H1 (cell line): ENCODE results near the gene SHQ1. TPM values are rescaled to one million over a fixed set of nuclear protein-coding genes. Genes with fewer than 3 reads are reported as not detected.
A peak's percentile ranks its signal among the peaks of the same experiment; 100 is the strongest.

Experiments used
- CTCF ChIA-PET: fragments of 300-600 bp; sonication (Branson Sonifier 250); formaldehyde crosslinking; loops from one replicate; lab custom pipeline; 2021; ENCODE audit not compliant: partially characterized antibody; lab: Charles Lee
- POLR2A ChIA-PET: fragments of 300-600 bp; sonication (Branson Sonifier 250); formaldehyde crosslinking; loops from one replicate; lab custom pipeline; 2021; ENCODE audit warnings: inconsistent platforms; ENCODE audit not compliant: partially characterized antibody; lab: Charles Lee
- DNase-seq, 2 experiments: peaks; one replicate each; pipeline versions ENCODE4 v3.0.0 to v3.0.0-alpha.2; 2010 to 2022; ENCODE audit warnings: low spot score in 2 of 2, low read depth in 1 of 2, mixed read lengths in 1 of 2
- FAIRE-seq: peaks from 2 replicates; lab custom pipeline; 2011; peaks lifted over from hg19 to GRCh38; lab: Jason Lieb, UNC
- H2AFZ ChIP-seq: 2 replicates; pipeline ENCODE4 v1.8.1; 2012; ENCODE audit warnings: low read length, inconsistent platforms
- H2AK5ac ChIP-seq: 2 replicates; pipeline ENCODE4 v1.6.1; 2013; ENCODE audit warnings: low read depth, low read length
- H2BK120ac ChIP-seq: replicated peaks from 2 replicates; pipeline ENCODE3; 2013; ENCODE audit warnings: low read depth, low read length, inconsistent platforms
- H2BK12ac ChIP-seq: 2 replicates; pipeline ENCODE4 v1.6.1; 2013; ENCODE audit warnings: low read depth, low read length
- H2BK15ac ChIP-seq: 2 replicates; pipeline ENCODE4 v1.6.1; 2013; ENCODE audit warnings: low read length
- H2BK20ac ChIP-seq: 2 replicates; pipeline ENCODE4 v1.6.1; 2013; ENCODE audit warnings: low read length
- H2BK5ac ChIP-seq: 2 replicates; pipeline ENCODE4 v1.6.1; 2013; ENCODE audit warnings: low read depth, low read length
- H3K14ac ChIP-seq: 2 replicates; pipeline ENCODE4 v1.6.1; 2013; ENCODE audit warnings: inconsistent platforms; ENCODE audit not compliant: insufficient read length
- H3K18ac ChIP-seq: 2 replicates; pipeline ENCODE4 v1.6.1; 2013; ENCODE audit warnings: low read length; ENCODE audit errors: extremely low read depth
- H3K23ac ChIP-seq: 2 replicates; pipeline ENCODE4 v1.6.1; 2013; ENCODE audit warnings: inconsistent platforms; ENCODE audit not compliant: insufficient read length
- H3K23me2 ChIP-seq: 2 replicates; pipeline ENCODE4 v1.6.1; 2013; ENCODE audit warnings: low read depth, low read length
- H3K27ac ChIP-seq: 2 replicates; pipeline ENCODE4 v1.6.1; 2011; ENCODE audit warnings: low read depth, low read length, inconsistent platforms
- H3K27me3 ChIP-seq, 4 experiments: replicated peaks in 1 of 4; 1 replicate in 1 of 4; 2 replicates in 3 of 4; pipeline versions ENCODE4 v1.6.1 to v1.8.1; 2011 to 2013; ENCODE audit warnings: low read length in 3 of 4, mild to moderate bottlenecking in 3 of 4, inconsistent platforms in 2 of 4, mixed read lengths in 2 of 4, moderate library complexity in 1 of 4; ENCODE audit not compliant: control insufficient read depth in 3 of 4, insufficient read depth in 3 of 4; ENCODE audit errors: extremely low read depth in 1 of 4
- H3K36me3 ChIP-seq, 4 experiments: 2 replicates each; pipeline versions ENCODE4 v1.6.1 to v1.8.1; 2011 to 2013; ENCODE audit warnings: mild to moderate bottlenecking in 4 of 4, low read length in 3 of 4, moderate library complexity in 2 of 4, control low read depth in 1 of 4, inconsistent platforms in 1 of 4; ENCODE audit not compliant: insufficient read depth in 4 of 4, control insufficient read depth in 2 of 4
- H3K4ac ChIP-seq: replicated peaks from 2 replicates; pipeline ENCODE3; 2013; ENCODE audit warnings: low read length, low read depth, mixed read lengths, inconsistent platforms; ENCODE audit not compliant: insufficient read length
- H3K4me1 ChIP-seq, 4 experiments: replicated peaks in 1 of 4; 1 replicate in 1 of 4; 2 replicates in 3 of 4; pipeline versions ENCODE4 v1.6.1 to v1.8.1; 2011 to 2013; ENCODE audit warnings: low read length in 3 of 4, inconsistent platforms in 2 of 4, mixed read lengths in 1 of 4; ENCODE audit not compliant: insufficient read depth in 4 of 4, control insufficient read depth in 3 of 4
- H3K4me2 ChIP-seq, 2 experiments: 2 replicates each; pipeline versions ENCODE4 v1.6.1 to v1.8.1; 2011 to 2013; ENCODE audit warnings: low read depth in 2 of 2, low read length in 2 of 2, control low read depth in 1 of 2, inconsistent platforms in 1 of 2, mild to moderate bottlenecking in 1 of 2; ENCODE audit not compliant: insufficient read depth in 1 of 2
- H3K4me3 ChIP-seq, 4 experiments: fragments of 200-600, 300-600 bp in 1 of 4; sonication (generic), shearing (Covaris generic), sonication (Bioruptor Twin) in 1 of 4; 2 replicates each; pipeline versions ENCODE4 v1.5.1 to v1.8.1; 2011 to 2016; ENCODE audit warnings: low read length in 4 of 4, low read depth in 3 of 4, control low read depth in 2 of 4, inconsistent platforms in 2 of 4, mild to moderate bottlenecking in 2 of 4, mixed read lengths in 1 of 4, moderate library complexity in 1 of 4; ENCODE audit not compliant: insufficient read depth in 2 of 4; ENCODE audit errors: extremely low read depth in 1 of 4
- H3K56ac ChIP-seq: replicated peaks from 2 replicates; pipeline ENCODE3; 2013; ENCODE audit warnings: low read depth, mild to moderate bottlenecking, mixed read lengths, low read length, inconsistent platforms; ENCODE audit not compliant: insufficient read length
- H3K79me1 ChIP-seq: 2 replicates; pipeline ENCODE4 v1.6.1; 2013; ENCODE audit warnings: low read depth, low read length, control low read depth
- H3K79me2 ChIP-seq, 2 experiments: 2 replicates each; pipeline versions ENCODE4 v1.6.1 to v1.8.1; 2012 to 2013; ENCODE audit warnings: low read length in 2 of 2, mild to moderate bottlenecking in 2 of 2, inconsistent platforms in 1 of 2; ENCODE audit not compliant: insufficient read depth in 2 of 2, control insufficient read depth in 1 of 2
- H3K9ac ChIP-seq, 4 experiments: replicated peaks in 1 of 4; 1 replicate in 1 of 4; 2 replicates in 3 of 4; pipeline versions ENCODE4 v1.6.1 to v1.8.1; 2011 to 2013; ENCODE audit warnings: low read depth in 3 of 4, low read length in 3 of 4, control low read depth in 2 of 4, mild to moderate bottlenecking in 2 of 4, moderate library complexity in 2 of 4, inconsistent platforms in 1 of 4; ENCODE audit errors: extremely low read depth in 1 of 4
- H3K9me3 ChIP-seq, 2 experiments: 2 replicates each; pipeline versions ENCODE4 v1.6.1 to v1.8.1; 2012 to 2013; ENCODE audit warnings: mild to moderate bottlenecking in 2 of 2, moderate library complexity in 2 of 2, control low read depth in 1 of 2, inconsistent platforms in 1 of 2, low read depth in 1 of 2, low read length in 1 of 2, mixed read lengths in 1 of 2; ENCODE audit not compliant: insufficient read depth in 2 of 2
- H4K20me1 ChIP-seq, 2 experiments: replicated peaks in 1 of 2; 2 replicates each; pipeline versions ENCODE3 to v1.8.1; 2011 to 2013; ENCODE audit warnings: inconsistent platforms in 2 of 2, low read length in 2 of 2, mild to moderate bottlenecking in 1 of 2; ENCODE audit not compliant: insufficient read depth in 2 of 2, control insufficient read depth in 1 of 2
- H4K5ac ChIP-seq: 2 replicates; pipeline ENCODE4 v1.6.1; 2013; ENCODE audit warnings: low read length, low read depth, mixed read lengths, inconsistent platforms; ENCODE audit not compliant: insufficient read length
- H4K8ac ChIP-seq: 2 replicates; pipeline ENCODE4 v1.8.0; 2013; ENCODE audit warnings: mild to moderate bottlenecking, moderate library complexity, low read length, inconsistent platforms; ENCODE audit not compliant: insufficient read depth; ENCODE audit errors: extremely low read depth
- H4K91ac ChIP-seq: replicated peaks from 2 replicates; pipeline ENCODE3; 2013; ENCODE audit warnings: low read length, mixed read lengths, inconsistent platforms; ENCODE audit not compliant: insufficient read length
- EP300 ChIP-seq, 2 experiments: IDR thresholded peaks; 1 replicate in 1 of 2; 2 replicates in 1 of 2; pipeline ENCODE4 v1.6.1; 2011 to 2012; ENCODE audit warnings: low read depth in 2 of 2, low read length in 2 of 2, mild to moderate bottlenecking in 2 of 2, borderline replicate concordance in 1 of 2, inconsistent platforms in 1 of 2, moderate library complexity in 1 of 2
- SIX5 ChIP-seq: IDR thresholded peaks from 2 replicates; pipeline ENCODE4 v1.6.1; 2011; ENCODE audit warnings: mild to moderate bottlenecking, low read depth, low read length
- WGBS, 2 experiments: shearing (Covaris generic) in 1 of 2; methylation state at CpG; one replicate each; pipeline versions ENCODE4 v1.1.6 to v1.1.7; 2013 to 2015; ENCODE audit warnings: low lambda C conversion rate in 2 of 2, mixed read lengths in 2 of 2, inconsistent platforms in 1 of 2, low coverage in 1 of 2, missing lambda C conversion rate in 1 of 2; ENCODE audit not compliant: insufficient replicate concordance in 2 of 2, insufficient coverage in 1 of 2, insufficient read length in 1 of 2; ENCODE audit errors: extremely low coverage in 1 of 2, missing lambda C conversion rate in 1 of 2; 5-methylcytosine and 5-hydroxymethylcytosine counted together
- polyA plus RNA-seq, 7 experiments: library from polyadenylated mRNA; depleted of rRNA in 3 of 7; stranded (reverse) in 5 of 7; unstranded in 2 of 7; fragments of >200 nt in 5 of 7; fragments of 200-250 nt in 2 of 7; gene quantifications; 1 replicate in 5 of 7; 2 replicates in 1 of 7; 4 replicates in 1 of 7; pipeline versions ENCODE4 v1.2.1 to v1.2.3, GENCODE V29; 2011 to 2013; ENCODE audit warnings: missing spikeins in 2 of 7, mixed read lengths in 2 of 7
- total RNA-seq: library from RNA; stranded (reverse); fragmentation: NEBNext Ultra II Directional; extraction: Animal tissue kit (Norgen Biotek cat#: 25700); gene quantifications from 2 replicates; pipeline ENCODE4 v1.2.1, GENCODE V29; 2021

SHQ1 gene
- total and polyA plus RNA-seq, 2 of the 8 experiments (the other 6 are each of a cell fraction or from before 2014, with no cell fraction given) = 10.7 to 34.4 TPM

GRCh38 chr3:72887343-72887704 lies 39.1 kb upstream of the SHQ1 start:
- Histone ChIP-seq H2BK120ac (no peak overlapping the region), H3K56ac (no peak overlapping the region), H2BK15ac (no peak overlapping the region), H2BK12ac (no peak overlapping the region), H2AFZ (peak overlapping the region; percentile 93), H3K9me3 (no peaks in the 10 kb centered on the region), H3K23me2 (peaks cover 6% of the 10 kb centered on the region), H3K9ac (no peak overlapping the region), H3K18ac (no peak overlapping the region), H3K4me1 (peaks cover 2 to 6% (median 5%) of the 10 kb centered on the region in 4 experiments; a peak in 6 of 7 replicates), H3K79me2 (no peaks in the 10 kb centered on the region), H4K8ac (no peak overlapping the region), H3K27me3 (peaks cover 0 to 37% (median 18%) of the 10 kb centered on the region in 4 experiments; a peak in 5 of 7 replicates), H3K4me2 (peak overlapping the region; percentile 76 to 77), H3K4ac (no peak overlapping the region), H3K23ac (no peak overlapping the region), H2BK20ac (no peak overlapping the region), H3K79me1 (no peaks in the 10 kb centered on the region), H2BK5ac (no peak overlapping the region), H3K4me3 (peak overlapping the region; percentile 50 to 65 (median 52); a peak in 7 of 8 replicates), H4K5ac (no peak overlapping the region), H3K14ac (no peak overlapping the region), H4K20me1 (peaks cover 0 to 2% of the 10 kb centered on the region in 2 experiments), H3K27ac (no peak overlapping the region), H4K91ac (no peak overlapping the region), H3K36me3 (no peaks in the 10 kb centered on the region), H2AK5ac (no peak overlapping the region)
- no peak for FAIRE-seq
- DNase-seq = no peak
- TF ChIP-seq EP300 (IDR thresholded peaks at IDR 0.05; ENCODE audit: borderline replicate concordance in 1 of 2, low read depth in 2 of 2, low read length in 2 of 2) (no peak), SIX5 (no peak)
- ChIA-PET POLR2A (interaction anchor here (0.8 to 2.2 kb wide), 4 partner anchors 9 to 169 kb away, joined by 3 to 8 read pairs (median 5); partner anchors contain the start of gene PPP4R2), CTCF (interaction anchor here (0.6 to 3.3 kb wide), 8 partner anchors 10 to 203 kb away, joined by 3 to 7 read pairs (median 3); partner anchors contain the start of gene SHQ1)
- 15% methylated on average over 7 of the region's 7 CpGs; no CpG with 5 or more reads in 1 of the 2 experiments for WGBS, 2 experiments
